ENCODE measurements around the gene PFN3. TPM values are rescaled to one million over a fixed set of nuclear protein-coding genes. Genes with fewer than 3 reads are reported as not detected.
A peak's percentile ranks its signal among the peaks of the same experiment; 100 is the strongest.

PFN3 gene
- polyA plus RNA-seq, 1 donor (not counting 4 experiments of a cell fraction or from before 2014, with no cell fraction given), result not detected

- no peaks in the 10 kb centered on the region for H3K9me3 ChIP-seq (ENCODE audit: control insufficient read depth, low read depth, low read length)
Measured at GRCh38 chr5:177371120-177372033, 29.1 kb downstream of the PFN3 start.

GRCh38 chr5:177370488-177371119, 29.9 kb downstream of the PFN3 start:
- Histone ChIP-seq H4K20me1 (ENCODE audit: control insufficient read depth, extremely low read depth, insufficient read depth, low read length) (no peaks in the 10 kb centered on the region), H3K9ac (ENCODE audit: control insufficient read depth, extremely low read depth, insufficient read depth, low read length) (no peak overlapping the region), H3K27me3 (ENCODE audit: control insufficient read depth, extremely low read depth, insufficient read depth, low read length) (no peaks in the 10 kb centered on the region), H3K36me3 (ENCODE audit: control insufficient read depth in 2 of 2, extremely low read depth in 1 of 2, insufficient read depth in 2 of 2, low read length in 2 of 2) (peaks cover 0 to 19% of the 10 kb centered on the region in 2 experiments), H3K27ac (ENCODE audit: control insufficient read depth, insufficient read depth, low read length) (no peak overlapping the region), H3K9me1 (ENCODE audit: control insufficient read depth, extremely low read depth, insufficient read depth, low read length) (no peaks in the 10 kb centered on the region), H2AFZ (ENCODE audit: control insufficient read depth, low read length) (no peak overlapping the region), H3K4me1 (ENCODE audit: control insufficient read depth, extremely low read depth, insufficient read depth, low read length) (peaks cover 52% of the 10 kb centered on the region), H3K4me3 (ENCODE audit: control insufficient read depth in 2 of 3, extremely low read depth in 1 of 3, insufficient read depth in 2 of 3, low read depth in 1 of 3, low read length in 3 of 3) (peak overlapping the region in 1 of 3 experiments; percentile 52), H3K79me2 (ENCODE audit: control insufficient read depth, insufficient read depth, low read length) (no peaks in the 10 kb centered on the region), H3K4me2 (ENCODE audit: control insufficient read depth, extremely low read depth, insufficient read depth, low read depth, low read length) (no peak overlapping the region), H3K9me3 (ENCODE audit: control insufficient read depth, low read depth, low read length) (no peaks in the 10 kb centered on the region)
- DNase-seq (ENCODE audit: low read depth, low spot score), result peak; percentile 82
- dilution Hi-C loops (cut with MboI; ENCODE audit: extremely low pct_ligation_motif_present, low sequenced_read_pairs), result no loop called here
- no peak for TF ChIP-seq EZH2 (IDR thresholded peaks at IDR 0.05; ENCODE audit: low read length)
- peak in 2 of 3 experiments; percentile 43 to 86 for TF ChIP-seq CTCF (optimal IDR thresholded peaks at IDR 0.05 in 1 of 3, IDR thresholded peaks at IDR 0.05 in 1 of 3, conservative IDR thresholded peaks at IDR 0.05 in 1 of 3; ENCODE audit: extremely low read depth in 1 of 3, insufficient read depth in 2 of 3, low read length in 3 of 3)
- FAIRE-seq, result peak; percentile 36

More at GRCh38 chr5:177371120-177372033, 29.1 kb downstream of the PFN3 start:
- peaks cover 52% of the 10 kb centered on the region for H3K4me1 ChIP-seq (ENCODE audit: control insufficient read depth, extremely low read depth, insufficient read depth, low read length)
- DNase-seq (ENCODE audit: low read depth, low spot score) (no peak), FAIRE-seq (no peak)
- peak overlapping the region; percentile 73 for H3K4me2 ChIP-seq (ENCODE audit: control insufficient read depth, extremely low read depth, insufficient read depth, low read depth, low read length)
- H3K27ac ChIP-seq (ENCODE audit: control insufficient read depth, insufficient read depth, low read length), result peak overlapping the region; percentile 26
- no peaks in the 10 kb centered on the region for H3K27me3 ChIP-seq (ENCODE audit: control insufficient read depth, extremely low read depth, insufficient read depth, low read length)
- no peaks in the 10 kb centered on the region for H3K79me2 ChIP-seq (ENCODE audit: control insufficient read depth, insufficient read depth, low read length)
- peak overlapping the region; percentile 5 to 63 (median 52) for H3K4me3 ChIP-seq (ENCODE audit: control insufficient read depth in 2 of 3, extremely low read depth in 1 of 3, insufficient read depth in 2 of 3, low read depth in 1 of 3, low read length in 3 of 3)
- dilution Hi-C loops (cut with MboI; ENCODE audit: extremely low pct_ligation_motif_present, low sequenced_read_pairs), result no loop called here
- peak overlapping the region; percentile 42 for H2AFZ ChIP-seq (ENCODE audit: control insufficient read depth, low read length)
- H3K9me1 ChIP-seq (ENCODE audit: control insufficient read depth, extremely low read depth, insufficient read depth, low read length), result no peaks in the 10 kb centered on the region
- H3K9ac ChIP-seq (ENCODE audit: control insufficient read depth, extremely low read depth, insufficient read depth, low read length), result peak overlapping the region; percentile 30
- no peak for TF ChIP-seq EZH2 (IDR thresholded peaks at IDR 0.05; ENCODE audit: low read length)
- no peak for TF ChIP-seq CTCF (optimal IDR thresholded peaks at IDR 0.05 in 1 of 3, IDR thresholded peaks at IDR 0.05 in 1 of 3, conservative IDR thresholded peaks at IDR 0.05 in 1 of 3; ENCODE audit: extremely low read depth in 1 of 3, insufficient read depth in 2 of 3, low read length in 3 of 3)
- H3K36me3 ChIP-seq (ENCODE audit: control insufficient read depth in 2 of 2, extremely low read depth in 1 of 2, insufficient read depth in 2 of 2, low read length in 2 of 2), result peaks cover 0 to 19% of the 10 kb centered on the region in 2 experiments
- H4K20me1 ChIP-seq (ENCODE audit: control insufficient read depth, extremely low read depth, insufficient read depth, low read length), result no peaks in the 10 kb centered on the region

All from keratinocyte (primary cell).